ENCODE measurements around the gene BOC.

GRCh38 chr3:113270068-113270467 lies 58.7 kb downstream of the BOC start:
- no peak for TF ChIP-seq GATA3 (IDR thresholded peaks at IDR 0.05; ENCODE audit: low read depth, low read length)
- no peak for TF ChIP-seq GATA2 (IDR thresholded peaks at IDR 0.05; ENCODE audit: low read depth, low read length)
